LNCAP (cell line): ENCODE measurements around the gene KCNA2.

Experiments
- CTCF ChIP-seq: fragments of 450-650 bp; IDR thresholded peaks from 2 replicates; pipeline ENCODE4 v1.5.1; 2017; ENCODE audit warnings: mild to moderate bottlenecking

Gene KCNA2

GRCh38 chr1:110573314-110573713 is 32.8 kb downstream of the KCNA2 start:
- TF ChIP-seq CTCF = no peak

DNA sequence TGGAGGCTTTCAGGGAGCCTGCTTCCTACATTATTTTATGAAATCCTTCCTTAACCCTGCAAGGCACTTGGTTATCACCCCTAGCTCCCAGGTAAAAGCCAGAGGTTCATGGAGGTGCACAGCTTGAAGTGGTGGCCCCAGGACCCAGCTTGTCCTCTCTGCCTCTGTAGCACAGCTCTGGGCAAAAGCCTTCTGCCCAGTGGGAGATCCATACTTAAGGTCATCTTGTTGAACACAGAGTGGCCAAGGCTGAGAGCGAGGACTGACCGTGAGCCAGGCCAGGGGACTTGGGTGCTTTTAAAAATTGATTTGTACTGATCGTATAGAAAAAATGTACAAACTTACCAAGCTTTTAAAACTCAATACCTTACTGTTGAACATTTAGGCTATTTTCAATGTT is 33.4 kb downstream of the KCNA2 start:
- TF ChIP-seq CTCF = no peak

- no peak for TF ChIP-seq CTCF
These were observed 35.3 kb downstream of the KCNA2 start for GRCh38 chr1:110570901-110571300.

- TF ChIP-seq CTCF = no peak
These were observed 35.9 kb downstream of the KCNA2 start for GRCh38 chr1:110570307-110570706.

- TF ChIP-seq CTCF = no peak
These were observed 39.3 kb downstream of the KCNA2 start for GRCh38 chr1:110566836-110567235.

DNA sequence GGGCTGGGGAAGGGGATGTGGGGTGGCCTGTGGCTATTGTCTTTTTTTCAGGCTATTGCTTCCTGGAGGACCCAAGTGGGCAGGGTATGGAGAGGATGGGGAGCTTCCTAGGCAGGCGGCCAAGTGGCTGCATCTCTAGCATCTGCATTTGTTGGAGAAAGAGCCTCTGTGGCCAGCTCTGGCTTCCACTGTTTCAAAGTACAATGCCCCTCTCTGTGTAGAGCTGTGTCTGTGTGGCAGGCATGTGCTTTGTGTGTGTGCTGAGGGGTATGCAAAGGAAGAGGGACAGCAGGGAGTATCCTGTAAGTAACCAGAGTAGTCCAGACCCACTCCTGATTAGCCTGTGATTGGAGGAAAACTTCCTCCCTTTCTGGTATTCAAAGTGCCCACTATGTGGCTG is 40.6 kb downstream of the KCNA2 start:
- no peak for TF ChIP-seq CTCF

DNA sequence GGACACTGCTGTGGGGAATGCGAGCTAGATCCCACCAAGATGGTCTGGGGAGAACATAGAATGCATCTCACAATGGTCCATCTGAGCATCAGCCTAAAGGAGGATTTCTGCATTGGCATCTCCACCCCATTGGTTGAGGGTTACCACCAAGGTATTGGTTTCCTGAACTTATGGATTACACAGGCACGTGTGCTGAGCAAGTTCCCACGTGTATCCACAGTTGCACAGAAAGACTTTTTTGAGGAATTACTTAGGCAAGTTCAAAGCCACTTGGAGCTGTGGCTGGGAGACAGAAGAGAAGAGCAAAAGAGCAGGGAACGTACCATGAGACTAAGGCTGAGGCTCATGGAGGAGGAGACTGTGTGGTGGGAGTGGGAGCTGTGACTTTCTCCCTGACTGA is 43.1 kb downstream of the KCNA2 start:
- TF ChIP-seq CTCF = no peak

DNA sequence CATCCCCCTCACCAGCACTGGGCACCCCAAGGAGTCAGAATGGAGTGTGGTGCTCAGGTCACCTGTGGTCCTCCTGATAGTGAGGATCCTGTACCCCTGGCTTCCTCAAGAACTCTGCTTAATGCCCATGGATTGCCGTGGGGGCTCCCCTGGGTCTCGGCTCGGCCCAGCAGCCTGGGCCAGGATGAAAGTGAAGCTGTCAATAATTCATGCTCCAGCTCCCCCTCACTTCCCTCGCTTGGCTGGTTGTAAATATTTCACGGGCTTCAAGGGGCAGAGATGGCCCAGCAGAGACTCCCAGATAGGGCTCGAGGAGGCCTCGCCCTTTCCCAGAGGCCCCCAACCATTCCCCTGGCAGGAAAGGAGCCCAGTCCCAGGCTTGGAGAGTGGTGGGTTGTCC is 44.6 kb downstream of the KCNA2 start:
- TF ChIP-seq CTCF = no peak
